ENCODE measurements around the gene CNPY2.
"Not testable (repeated sequence)": the region's sequence is repeated elsewhere in the genome, so short reads cannot be mapped to it uniquely, and the experiment has no call there.

- not testable (repeated sequence) for TF ChIP-seq POLR2A, CTCF (IDR thresholded peaks at IDR 0.05)
Measured at GRCh38 chr12:56272468-56272867, 43.3 kb downstream of the CNPY2 start.

Data from esophagus squamous epithelium (tissue), 4 donors.